Testis (tissue), 3 donors: ENCODE data around the gene MAGEA4. TPM values are rescaled to one million over a fixed set of nuclear protein-coding genes. Genes with fewer than 3 reads are reported as not detected.

ENCODE experiments used
- DNase-seq: peaks from one replicate; pipeline ENCODE4 v3.0.0-alpha.2; 2019
- H3K27ac ChIP-seq, 2 donors: fragments of 200-600 bp; sonication (generic); one replicate each; pipeline ENCODE4 v1.5.1; 2019
- H3K27me3 ChIP-seq: fragments of 200-600 bp; sonication (generic); one replicate; pipeline ENCODE4 v1.5.1; 2019
- H3K36me3 ChIP-seq: fragments of 200-600 bp; sonication (generic); one replicate; pipeline ENCODE4 v1.5.1; 2017; ENCODE audit warnings: low read depth; ENCODE audit errors: missing control alignments
- H3K4me1 ChIP-seq: fragments of 200-600 bp; sonication (generic); one replicate; pipeline ENCODE4 v1.5.1; 2019
- H3K4me3 ChIP-seq, 2 donors: fragments of 200-600 bp; sonication (generic); one replicate each; pipeline ENCODE4 v1.5.1; 2017 to 2019
- H3K9me3 ChIP-seq: fragments of 200-600 bp; sonication (generic); one replicate; pipeline ENCODE4 v1.5.1; 2017
- CTCF ChIP-seq, 3 experiments: fragments of 450-650 bp in 2 of 3; fragments of 200-600 bp in 1 of 3; sonication (generic) in 1 of 3; IDR thresholded peaks; one replicate each; pipeline ENCODE4 v1.5.1; 2016 to 2019; ENCODE audit warnings: antibody characterized with exemption in 3 of 3, mild to moderate bottlenecking in 2 of 3, moderate library complexity in 1 of 3
- POLR2A ChIP-seq: fragments of 450-650 bp; IDR thresholded peaks from one replicate; pipeline ENCODE4 v1.6.1; 2017; ENCODE audit warnings: antibody characterized with exemption, mild to moderate bottlenecking, moderate library complexity
- WGBS, 2 donors: methylation state at CpG; one replicate each; pipeline ENCODE4 v1.1.5; 2018; 5-methylcytosine and 5-hydroxymethylcytosine counted together
- intact Hi-C: fragments of 100-400 bp; cut with DNase I; formaldehyde crosslinking; loops from one replicate; pipeline ENCODE4 v1.15.1; 2023; ENCODE audit warnings: low total_unique reads
- polyA plus RNA-seq: library from polyadenylated mRNA; stranded (reverse); fragments of 350-450 nt; fragmentation: Illumina TruSeq; extraction: RNeasy Lipid Tissue Mini Kit (QIAGEN cat#74804); gene quantifications from one replicate; pipeline ENCODE4 v1.2.3, GENCODE V29; 2014; ENCODE audit warnings: low read depth, low replicate concordance; ENCODE audit not compliant: insufficient read depth
- total RNA-seq, 2 donors: library from RNA; depleted of rRNA; stranded (reverse); fragments of >200 nt; gene quantifications; one replicate each; pipeline ENCODE4 v1.2.3, GENCODE V29; 2016

MAGEA4 gene
- total and polyA plus RNA-seq, 3 donors from 2014 or later: 43.4 to 59.3 (median 52.3) TPM

- intact Hi-C loops: no loop called here
- no peak for DNase-seq
- no peaks in the 10 kb centered on the region for H3K36me3 ChIP-seq
- no peak overlapping the region for H3K27ac ChIP-seq
- TF ChIP-seq CTCF (IDR thresholded peaks at IDR 0.05) (no peak), POLR2A (no peak)
- no peaks in the 10 kb centered on the region for H3K27me3 ChIP-seq
- H3K4me3 ChIP-seq: no peak overlapping the region
- no peaks in the 10 kb centered on the region for H3K4me1 ChIP-seq
- H3K9me3 ChIP-seq: no peaks in the 10 kb centered on the region
- 91 to 96% methylated on average over 7 to 15 of the region's 15 CpGs for WGBS, 2 donors
Measured at GRCh38 chrX:151954730-151955129, 42.0 kb downstream of the MAGEA4 start.

GRCh38 chrX:151958101-151958500, 45.4 kb downstream of the MAGEA4 start:
- no peak overlapping the region for H3K4me3 ChIP-seq
- intact Hi-C loops: no loop called here
- H3K9me3 ChIP-seq: no peaks in the 10 kb centered on the region
- WGBS, 2 donors: 96% methylated on average over 4 of the region's 4 CpGs; no CpG with 5 or more reads in 1 of the 2 donors
- TF ChIP-seq POLR2A (no peak), CTCF (IDR thresholded peaks at IDR 0.05) (no peak)
- no peaks in the 10 kb centered on the region for H3K27me3 ChIP-seq
- H3K36me3 ChIP-seq: no peaks in the 10 kb centered on the region
- DNase-seq: no peak
- H3K4me1 ChIP-seq: no peaks in the 10 kb centered on the region
- no peak overlapping the region for H3K27ac ChIP-seq

- TF ChIP-seq CTCF (IDR thresholded peaks at IDR 0.05): no peak
- no peak for TF ChIP-seq POLR2A
- H3K4me3 ChIP-seq: no peak overlapping the region
- intact Hi-C loops: no loop called here
- H3K27me3 ChIP-seq: no peaks in the 10 kb centered on the region
- WGBS, 2 donors: 93 to 100% methylated on average over 3 to 4 of the region's 5 CpGs
- no peak overlapping the region for H3K27ac ChIP-seq
- no peak for DNase-seq
- H3K36me3 ChIP-seq: no peaks in the 10 kb centered on the region
- no peaks in the 10 kb centered on the region for H3K4me1 ChIP-seq
- no peaks in the 10 kb centered on the region for H3K9me3 ChIP-seq
Measured at GRCh38 chrX:151962034-151962433, 49.3 kb downstream of the MAGEA4 start.

GRCh38 chrX:151966236-151966635, 53.5 kb downstream of the MAGEA4 start:
- H3K9me3 ChIP-seq: no peaks in the 10 kb centered on the region
- no peak overlapping the region for H3K27ac ChIP-seq
- H3K27me3 ChIP-seq: no peaks in the 10 kb centered on the region
- WGBS, 2 donors: 94 to 97% methylated on average over 6 of the region's 6 CpGs
- intact Hi-C loops: no loop called here
- TF ChIP-seq POLR2A (no peak), CTCF (IDR thresholded peaks at IDR 0.05) (no peak)
- no peaks in the 10 kb centered on the region for H3K36me3 ChIP-seq
- DNase-seq: no peak
- H3K4me1 ChIP-seq: no peaks in the 10 kb centered on the region
- no peak overlapping the region for H3K4me3 ChIP-seq

GRCh38 chrX:151970027-151970426, 57.3 kb downstream of the MAGEA4 start:
- no peak for TF ChIP-seq POLR2A
- TF ChIP-seq CTCF (IDR thresholded peaks at IDR 0.05): no peak
- no peaks in the 10 kb centered on the region for H3K36me3 ChIP-seq
- no peaks in the 10 kb centered on the region for H3K27me3 ChIP-seq
- H3K9me3 ChIP-seq: no peaks in the 10 kb centered on the region
- 87 to 92% methylated on average over 7 of the region's 7 CpGs for WGBS, 2 donors
- intact Hi-C loops: no loop called here
- H3K27ac ChIP-seq: no peak overlapping the region
- DNase-seq: no peak
- H3K4me3 ChIP-seq: no peak overlapping the region
- no peaks in the 10 kb centered on the region for H3K4me1 ChIP-seq
